Left lung (tissue), 10 donors: ENCODE results near the gene ADPRHL1. TPM values are rescaled to one million over a fixed set of nuclear protein-coding genes. Genes with fewer than 3 reads are reported as not detected.

ENCODE experiments used
- ATAC-seq: fragments of 200-7000 bp; cut with Tn5 transposase; one replicate; pipeline ENCODE4 v1.9.1; 2020; ENCODE audit warnings: moderate library complexity
- DNase-seq, 4 donors: peaks; one replicate each; pipeline ENCODE4 v3.0.0-alpha.2; 2013 to 2020
- H3K27ac ChIP-seq, 2 donors: fragments of 200-600 bp; sonication (generic) in 1 of 2; one replicate each; pipeline versions ENCODE4 v1.5.0 to v1.8.0; 2020 to 2021
- H3K27me3 ChIP-seq, 2 donors: fragments of 200-600 bp; sonication (generic) in 1 of 2; one replicate each; pipeline versions ENCODE4 v1.5.0 to v1.8.0; 2020 to 2021
- H3K36me3 ChIP-seq, 2 donors: fragments of 200-600 bp; sonication (generic) in 1 of 2; one replicate each; pipeline versions ENCODE4 v1.5.0 to v1.8.0; 2020 to 2021
- H3K4me1 ChIP-seq, 2 donors: fragments of 200-600 bp; one replicate each; pipeline ENCODE4 v1.8.0; 2021
- H3K4me3 ChIP-seq, 2 donors: fragments of 200-600 bp; sonication (generic) in 1 of 2; one replicate each; pipeline versions ENCODE4 v1.5.0 to v1.8.0; 2020 to 2021; ENCODE audit warnings: mild to moderate bottlenecking in 1 of 2
- H3K9me3 ChIP-seq, 2 donors: fragments of 200-600 bp; sonication (generic) in 1 of 2; one replicate each; pipeline versions ENCODE4 v1.5.0 to v1.8.0; 2020 to 2021
- CTCF ChIP-seq, 2 donors: fragments of 200-600 bp; sonication (generic) in 1 of 2; IDR thresholded peaks; one replicate each; pipeline versions ENCODE4 v1.5.0 to v1.8.0; 2021; ENCODE audit warnings: antibody characterized with exemption in 2 of 2
- intact Hi-C, 2 donors: fragments of 100-400 bp; cut with DNase I; formaldehyde crosslinking; loops; one replicate each; pipeline versions ENCODE4 v1.11.2 to v1.14.2; 2022
- polyA plus RNA-seq, 6 donors: library from polyadenylated mRNA; unstranded; fragments of 120-200 nt; gene quantifications; one replicate each; pipeline ENCODE4 v1.2.1, GENCODE V29; 2013; ENCODE audit not compliant: insufficient read length in 6 of 6
- total RNA-seq, 2 donors: library from RNA; stranded (reverse); fragmentation: NEBNext Ultra II Directional; extraction: Animal tissue kit (Norgen Biotek cat#: 25700); gene quantifications; one replicate each; pipeline ENCODE4 v1.2.1, GENCODE V29; 2021
- donor health status: DM: no; HTN: yes; CAD: no.
- donor health status: DM: no; HTN: no; CAD: no.

ADPRHL1 gene
- total and polyA plus RNA-seq, 8 donors = 0.66 to 2.3 (median 1.5) TPM

DNA sequence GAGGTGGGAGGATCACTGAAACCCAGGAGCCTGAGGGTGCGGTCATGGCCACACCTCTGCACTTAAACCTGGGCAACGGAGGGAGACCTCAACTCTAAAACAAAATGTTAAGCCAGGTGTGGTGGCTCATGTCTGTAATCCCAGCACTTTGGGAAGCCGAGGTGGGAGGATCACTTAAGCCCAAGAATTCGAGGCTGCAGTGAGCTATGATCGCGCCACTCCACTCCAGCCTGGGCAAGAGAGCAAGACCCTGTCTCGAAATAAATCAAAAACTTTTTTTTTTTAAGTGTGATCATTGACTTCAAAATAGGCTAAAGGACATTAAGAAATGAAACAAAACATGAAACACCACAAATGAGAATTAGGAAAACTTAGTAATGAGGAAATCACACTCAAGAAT, 16.3 kb upstream of the ADPRHL1 start:
- no peak for ATAC-seq
- no peak for TF ChIP-seq CTCF (IDR thresholded peaks at IDR 0.05)
- intact Hi-C loops = no loop called here
- H3K36me3 ChIP-seq = peaks cover 0 to 49% of the 10 kb centered on the region in 2 donors
- no peaks in the 10 kb centered on the region for H3K9me3 ChIP-seq
- H3K4me1 ChIP-seq = peaks cover 0 to 15% of the 10 kb centered on the region in 2 donors
- H3K27ac ChIP-seq = no peak overlapping the region
- H3K4me3 ChIP-seq = no peak overlapping the region
- no peak for DNase-seq
- H3K27me3 ChIP-seq = no peaks in the 10 kb centered on the region

GRCh38 chr13:113468472-113469201, 15.3 kb upstream of the ADPRHL1 start:
- no peak for TF ChIP-seq CTCF (IDR thresholded peaks at IDR 0.05)
- ATAC-seq (no peak), DNase-seq (no peak)
- Histone ChIP-seq H3K36me3 (peaks cover 0 to 47% of the 10 kb centered on the region in 2 donors), H3K4me1 (peaks cover 0 to 6% of the 10 kb centered on the region in 2 donors), H3K9me3 (no peaks in the 10 kb centered on the region), H3K4me3 (no peak overlapping the region), H3K27ac (no peak overlapping the region), H3K27me3 (no peaks in the 10 kb centered on the region)
- intact Hi-C loops = no loop called here

- intact Hi-C loops = no loop called here
- no peak for DNase-seq
- H3K36me3 ChIP-seq = peaks cover 0 to 46% of the 10 kb centered on the region in 2 donors
- no peak for ATAC-seq
- H3K4me3 ChIP-seq = no peak overlapping the region
- H3K9me3 ChIP-seq = no peaks in the 10 kb centered on the region
- no peak overlapping the region for H3K27ac ChIP-seq
- no peak for TF ChIP-seq CTCF (IDR thresholded peaks at IDR 0.05)
- no peaks in the 10 kb centered on the region for H3K27me3 ChIP-seq
- no peaks in the 10 kb centered on the region for H3K4me1 ChIP-seq
These were observed 14.7 kb upstream of the ADPRHL1 start for GRCh38 chr13:113468029-113468428.

- Histone ChIP-seq H3K4me1 (no peaks in the 10 kb centered on the region), H3K9me3 (no peaks in the 10 kb centered on the region), H3K36me3 (peaks cover 0 to 37% of the 10 kb centered on the region in 2 donors), H3K27ac (no peak overlapping the region), H3K4me3 (no peak overlapping the region), H3K27me3 (no peaks in the 10 kb centered on the region)
- DNase-seq (no peak), ATAC-seq (no peak)
- intact Hi-C loops = no loop called here
- no peak for TF ChIP-seq CTCF (IDR thresholded peaks at IDR 0.05)
These were observed 13.1 kb upstream of the ADPRHL1 start for GRCh38 chr13:113466383-113466782.

DNA sequence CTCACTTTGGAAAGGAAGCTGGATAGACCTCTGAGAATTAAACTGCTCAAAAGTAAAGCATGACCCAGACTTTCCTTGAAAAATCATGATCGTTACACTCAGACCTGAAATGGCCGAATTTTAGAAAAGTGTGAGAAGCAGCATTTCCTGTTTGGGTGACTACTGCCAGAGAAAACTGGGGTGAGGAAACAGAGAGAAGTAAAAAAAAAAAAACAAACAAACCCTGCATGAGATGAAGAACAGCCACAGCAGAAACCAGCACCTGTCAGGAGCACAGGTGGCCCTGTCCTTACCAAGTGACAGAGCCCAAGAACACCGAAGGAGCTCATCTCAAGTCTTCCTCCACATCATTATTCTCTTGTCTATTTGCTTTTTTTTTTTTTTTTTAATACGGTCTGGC, 12.0 kb upstream of the ADPRHL1 start:
- TF ChIP-seq CTCF (IDR thresholded peaks at IDR 0.05) = no peak
- Histone ChIP-seq H3K9me3 (no peaks in the 10 kb centered on the region), H3K4me3 (no peak overlapping the region), H3K27ac (no peak overlapping the region), H3K27me3 (no peaks in the 10 kb centered on the region), H3K4me1 (no peaks in the 10 kb centered on the region), H3K36me3 (peaks cover 0 to 47% of the 10 kb centered on the region in 2 donors)
- DNase-seq (no peak), ATAC-seq (no peak)
- intact Hi-C loops = no loop called here
